Endothelial cell of umbilical vein (primary cell): ENCODE data around the gene TXNDC9.

Source experiments
- EZH2 ChIP-seq: IDR thresholded peaks from 2 replicates; pipeline ENCODE4 v1.6.1; 2012; ENCODE audit warnings: borderline replicate concordance, low read depth, mild to moderate bottlenecking, moderate library complexity, low read length, inconsistent platforms; ENCODE audit not compliant: severe bottlenecking
- FOS ChIP-seq: IDR thresholded peaks from 2 replicates; pipeline ENCODE4 v1.6.1; 2011; ENCODE audit warnings: mild to moderate bottlenecking, low read length, moderate library complexity, borderline replicate concordance; ENCODE audit not compliant: insufficient read depth
- GATA2 ChIP-seq: IDR thresholded peaks from 2 replicates; pipeline ENCODE4 v1.7.0; 2011; ENCODE audit warnings: low read depth, mild to moderate bottlenecking, moderate library complexity, mixed read lengths, low read length; ENCODE audit not compliant: insufficient read length, insufficient read depth
- JUN ChIP-seq: IDR thresholded peaks from 2 replicates; pipeline ENCODE4 v1.6.1; 2011; ENCODE audit warnings: borderline replicate concordance, low read depth; ENCODE audit not compliant: insufficient read length, insufficient read depth
- MYC ChIP-seq: IDR thresholded peaks from one replicate; pipeline ENCODE4 v1.6.1; 2011; ENCODE audit warnings: mild to moderate bottlenecking, low read depth, low read length
- POLR2A ChIP-seq: IDR thresholded peaks from 2 replicates; pipeline ENCODE4 v1.6.1; 2012; ENCODE audit warnings: low read depth, mild to moderate bottlenecking, control low read depth, low read length
- POLR2AphosphoS5 ChIP-seq: IDR thresholded peaks from 2 replicates; pipeline ENCODE4 v1.6.1; 2012; ENCODE audit warnings: low read depth, mild to moderate bottlenecking, control low read depth, low read length, moderate library complexity; ENCODE audit not compliant: insufficient read depth
- TF ChIP-seq, protein P1 (sequence below), 2 donors: IDR thresholded peaks; 1 replicate in 1 of 2; 2 replicates in 1 of 2; pipeline ENCODE4 v1.5.1; 2011; ENCODE audit warnings: low read length in 2 of 2, mild to moderate bottlenecking in 2 of 2, moderate library complexity in 2 of 2, control low read depth in 1 of 2, inconsistent platforms in 1 of 2, low read depth in 1 of 2; ENCODE audit not compliant: insufficient read depth in 1 of 2; ENCODE audit errors: extremely low read depth in 1 of 2
- TF ChIP-seq, protein P2 (sequence below): IDR thresholded peaks from 2 replicates; pipeline ENCODE4 v1.6.1; 2011; ENCODE audit not compliant: insufficient read depth, insufficient read length

DNA sequence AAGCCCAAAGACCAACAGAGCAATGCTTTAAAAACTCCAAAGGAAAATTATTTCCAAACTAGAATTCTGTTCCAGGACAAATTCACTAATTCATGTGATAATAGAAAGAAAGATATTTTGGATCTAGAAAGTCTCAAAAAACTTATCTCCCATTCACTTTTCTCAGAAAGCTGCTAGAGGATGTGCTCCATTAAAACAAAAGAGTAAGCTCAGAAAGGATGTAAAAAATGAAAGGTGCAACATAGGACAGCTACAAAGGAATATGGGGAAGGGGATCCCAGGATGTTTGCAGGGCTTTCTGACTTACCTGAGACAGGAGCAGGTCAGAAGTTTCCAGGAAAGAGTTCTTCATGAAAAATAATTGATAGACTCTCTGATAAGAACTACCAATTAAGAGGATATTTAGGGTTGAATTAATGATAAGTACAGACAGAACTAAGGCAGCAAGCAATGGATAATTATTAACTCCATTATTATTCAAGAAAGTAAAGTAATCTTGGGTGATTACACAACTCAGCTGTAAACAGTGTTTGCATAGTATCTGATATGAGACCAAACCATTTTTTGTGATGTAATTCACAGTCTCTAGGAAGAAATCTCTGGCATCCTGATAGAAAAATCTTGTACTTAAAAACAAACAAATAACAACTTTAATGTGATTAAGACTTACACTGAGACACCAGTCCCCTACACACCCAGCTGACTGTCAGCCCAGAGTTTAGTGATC lies 56.0 kb downstream of the TXNDC9 start:
- TF ChIP-seq, protein P1, sequence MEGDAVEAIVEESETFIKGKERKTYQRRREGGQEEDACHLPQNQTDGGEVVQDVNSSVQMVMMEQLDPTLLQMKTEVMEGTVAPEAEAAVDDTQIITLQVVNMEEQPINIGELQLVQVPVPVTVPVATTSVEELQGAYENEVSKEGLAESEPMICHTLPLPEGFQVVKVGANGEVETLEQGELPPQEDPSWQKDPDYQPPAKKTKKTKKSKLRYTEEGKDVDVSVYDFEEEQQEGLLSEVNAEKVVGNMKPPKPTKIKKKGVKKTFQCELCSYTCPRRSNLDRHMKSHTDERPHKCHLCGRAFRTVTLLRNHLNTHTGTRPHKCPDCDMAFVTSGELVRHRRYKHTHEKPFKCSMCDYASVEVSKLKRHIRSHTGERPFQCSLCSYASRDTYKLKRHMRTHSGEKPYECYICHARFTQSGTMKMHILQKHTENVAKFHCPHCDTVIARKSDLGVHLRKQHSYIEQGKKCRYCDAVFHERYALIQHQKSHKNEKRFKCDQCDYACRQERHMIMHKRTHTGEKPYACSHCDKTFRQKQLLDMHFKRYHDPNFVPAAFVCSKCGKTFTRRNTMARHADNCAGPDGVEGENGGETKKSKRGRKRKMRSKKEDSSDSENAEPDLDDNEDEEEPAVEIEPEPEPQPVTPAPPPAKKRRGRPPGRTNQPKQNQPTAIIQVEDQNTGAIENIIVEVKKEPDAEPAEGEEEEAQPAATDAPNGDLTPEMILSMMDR (IDR thresholded peaks at IDR 0.05; ENCODE audit: extremely low read depth in 1 of 2, insufficient read depth in 1 of 2, low read depth in 1 of 2, low read length in 2 of 2): no peak
- TF ChIP-seq FOS (no peak), POLR2A (no peak), EZH2 (no peak), POLR2AphosphoS5 (no peak), MYC (no peak), JUN (no peak), GATA2 (no peak)
- TF ChIP-seq, protein P2, sequence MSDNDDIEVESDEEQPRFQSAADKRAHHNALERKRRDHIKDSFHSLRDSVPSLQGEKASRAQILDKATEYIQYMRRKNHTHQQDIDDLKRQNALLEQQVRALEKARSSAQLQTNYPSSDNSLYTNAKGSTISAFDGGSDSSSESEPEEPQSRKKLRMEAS: no peak
